GM20000 (cell line): Measurements from ENCODE around the gene ATP6V0D1.
"Not testable (repeated sequence)": the region's sequence is repeated elsewhere in the genome, so short reads cannot be mapped to it uniquely, and the experiment has no call there.

ENCODE experiments used
- DNase-seq: peaks from one replicate; pipeline ENCODE4 v3.0.0; 2012; ENCODE audit warnings: low spot score
- TF ChIP-seq, protein P1 (sequence below): IDR thresholded peaks from 2 replicates; pipeline ENCODE4 v1.5.1; 2012; ENCODE audit warnings: mild to moderate bottlenecking, control low read depth; ENCODE audit errors: extremely low read depth, missing control alignments

The ATP6V0D1 gene

DNA sequence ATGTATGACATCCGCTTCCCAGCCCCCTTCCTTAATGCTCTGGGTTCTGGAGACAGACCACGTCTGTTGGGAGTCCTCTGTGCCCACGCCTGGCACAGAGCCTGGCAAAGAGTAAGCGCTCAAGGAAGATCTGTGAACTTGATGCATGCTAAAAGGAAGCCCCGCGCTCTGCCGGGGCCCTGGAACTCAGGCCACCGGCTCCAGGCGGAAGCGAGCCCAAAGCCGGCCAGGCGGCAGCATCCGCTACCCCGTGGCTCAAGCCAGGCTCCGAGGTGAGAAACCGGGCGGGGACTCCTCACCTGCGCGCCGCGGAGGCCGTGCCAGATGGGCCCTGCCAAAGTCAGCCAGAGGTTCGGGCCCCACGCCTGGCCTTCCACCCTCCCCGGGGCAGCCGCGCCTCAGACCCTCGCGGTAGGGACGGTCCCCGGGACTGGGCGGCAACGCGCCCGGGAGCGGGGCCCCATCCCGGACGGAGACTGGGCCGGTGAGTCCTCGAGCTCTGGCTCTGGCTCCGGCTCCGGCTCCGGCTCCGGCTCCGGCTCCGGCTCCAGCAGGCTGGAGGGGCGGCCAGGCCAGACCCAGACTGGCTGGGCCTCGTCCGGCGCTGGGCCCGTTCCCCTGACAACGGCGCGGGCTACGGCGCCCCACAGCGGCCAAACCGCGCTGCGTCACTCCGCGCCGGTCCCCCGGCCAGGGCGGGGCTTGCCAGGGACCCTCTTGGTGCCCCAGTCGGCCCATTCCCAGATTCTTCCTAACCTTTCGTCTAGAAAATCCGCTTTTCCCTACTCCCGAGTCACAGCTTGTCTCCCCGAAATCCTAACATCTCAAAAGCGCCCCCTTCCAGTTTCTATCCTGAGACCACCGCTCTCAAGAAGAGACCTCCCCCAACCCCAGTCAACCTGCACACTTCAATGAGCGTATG, 64.8 kb downstream of the ATP6V0D1 start, which contains the start of gene ZDHHC1:
Gene ZDHHC1, minus strand, starts transcription at position 606 of the 922 bp plus-strand sequence. CDS start 8,702 bp downstream, outside the sequence.
- TF ChIP-seq, protein P1, sequence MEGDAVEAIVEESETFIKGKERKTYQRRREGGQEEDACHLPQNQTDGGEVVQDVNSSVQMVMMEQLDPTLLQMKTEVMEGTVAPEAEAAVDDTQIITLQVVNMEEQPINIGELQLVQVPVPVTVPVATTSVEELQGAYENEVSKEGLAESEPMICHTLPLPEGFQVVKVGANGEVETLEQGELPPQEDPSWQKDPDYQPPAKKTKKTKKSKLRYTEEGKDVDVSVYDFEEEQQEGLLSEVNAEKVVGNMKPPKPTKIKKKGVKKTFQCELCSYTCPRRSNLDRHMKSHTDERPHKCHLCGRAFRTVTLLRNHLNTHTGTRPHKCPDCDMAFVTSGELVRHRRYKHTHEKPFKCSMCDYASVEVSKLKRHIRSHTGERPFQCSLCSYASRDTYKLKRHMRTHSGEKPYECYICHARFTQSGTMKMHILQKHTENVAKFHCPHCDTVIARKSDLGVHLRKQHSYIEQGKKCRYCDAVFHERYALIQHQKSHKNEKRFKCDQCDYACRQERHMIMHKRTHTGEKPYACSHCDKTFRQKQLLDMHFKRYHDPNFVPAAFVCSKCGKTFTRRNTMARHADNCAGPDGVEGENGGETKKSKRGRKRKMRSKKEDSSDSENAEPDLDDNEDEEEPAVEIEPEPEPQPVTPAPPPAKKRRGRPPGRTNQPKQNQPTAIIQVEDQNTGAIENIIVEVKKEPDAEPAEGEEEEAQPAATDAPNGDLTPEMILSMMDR = peak; percentile 77
- peak; percentile 91 for DNase-seq

DNA sequence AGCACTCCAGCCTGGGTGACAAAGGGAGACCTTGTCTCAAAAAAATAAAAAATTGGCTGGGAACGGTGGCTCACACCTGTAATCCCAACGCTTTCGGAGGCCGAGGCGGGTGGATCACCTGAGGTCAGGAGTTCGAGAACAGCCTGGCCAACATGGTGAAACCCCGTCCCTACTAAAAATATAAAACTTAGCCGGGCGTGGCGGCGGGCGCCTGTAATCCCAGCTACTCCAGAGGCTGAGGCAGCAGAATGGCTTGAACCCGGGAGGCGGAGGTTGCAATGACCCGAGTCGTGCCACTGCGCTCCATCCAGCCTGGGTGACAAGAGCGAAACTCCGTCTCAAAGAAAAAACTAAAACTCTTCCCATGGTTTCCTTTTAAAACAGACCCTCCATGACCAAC, 65.5 kb downstream of the ATP6V0D1 start:
- not testable (repeated sequence) for DNase-seq

DNA sequence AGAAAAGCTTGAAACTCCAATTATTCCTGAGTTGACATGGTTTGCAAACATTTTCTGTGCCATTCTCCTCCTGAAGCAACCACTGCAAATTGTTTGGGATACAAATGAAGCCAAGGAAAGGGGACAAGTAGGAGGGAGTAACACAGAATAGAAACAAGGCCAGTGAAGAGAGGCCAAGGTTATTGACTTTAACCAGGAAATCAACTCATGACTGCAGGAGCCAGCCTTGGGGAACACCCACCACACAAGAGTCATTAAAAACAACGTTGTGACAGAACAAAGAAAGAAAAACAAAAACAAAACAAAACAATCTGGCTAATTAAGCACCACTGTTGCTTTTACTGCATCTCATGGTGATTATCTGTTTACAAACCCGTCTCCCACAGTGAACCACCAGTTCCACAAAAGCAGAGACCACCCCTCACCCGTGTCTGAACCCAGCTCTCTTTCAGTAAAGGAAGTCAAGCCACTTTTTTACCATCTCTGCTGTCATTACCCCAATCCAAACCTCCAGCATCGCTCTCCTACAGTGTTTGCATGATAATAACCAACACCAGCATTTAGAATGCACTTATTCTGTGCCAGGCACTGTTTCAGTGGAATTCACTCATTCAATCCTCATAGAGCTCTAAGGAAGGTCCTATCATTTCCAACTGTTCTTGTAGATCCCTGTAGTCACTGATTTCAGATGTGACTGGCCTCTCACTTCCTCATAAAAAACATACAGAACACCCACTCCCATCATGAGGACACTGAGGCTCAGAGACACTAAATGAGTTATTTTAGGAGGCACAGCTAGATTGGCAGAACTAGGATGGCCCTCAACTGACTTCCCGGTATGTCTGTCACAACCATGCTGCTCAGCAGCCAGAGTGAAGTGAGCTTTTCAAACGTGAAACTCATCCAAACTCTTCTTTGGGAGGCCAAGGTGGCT, 66.7 kb downstream of the ATP6V0D1 start:
- DNase-seq = no peak
- TF ChIP-seq, protein P1 = no peak

GRCh38 chr16:67412294-67412693, 68.7 kb downstream of the ATP6V0D1 start:
- no peak for DNase-seq
- TF ChIP-seq, protein P1 = no peak

- TF ChIP-seq, protein P1 = no peak
- DNase-seq = no peak
Measured at GRCh38 chr16:67411339-67411738, 69.6 kb downstream of the ATP6V0D1 start.

DNA sequence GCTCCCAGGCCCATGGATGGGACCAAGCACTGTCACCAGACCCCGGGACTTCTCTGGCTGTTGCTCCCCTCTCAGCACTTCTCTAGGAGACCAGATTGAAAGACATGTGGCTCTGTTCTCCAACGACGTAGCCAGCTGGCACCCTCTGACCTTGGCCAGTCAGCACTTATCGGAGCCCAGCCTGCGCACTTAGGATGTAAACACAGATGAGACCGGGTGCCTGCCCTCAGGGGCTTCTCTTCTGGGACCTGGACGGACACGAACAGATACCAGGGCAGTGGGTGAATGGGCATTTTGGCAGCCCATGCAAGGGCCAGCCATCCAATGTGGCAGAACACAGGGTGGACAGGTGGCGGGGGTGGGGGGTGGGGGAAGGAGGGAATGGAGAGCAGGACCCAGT, 71.3 kb downstream of the ATP6V0D1 start:
- TF ChIP-seq, protein P1 = no peak
- DNase-seq = no peak

- DNase-seq = no peak
- TF ChIP-seq, protein P1 = no peak
Measured at GRCh38 chr16:67407788-67408452, 73.0 kb downstream of the ATP6V0D1 start.
